ENCODE measurements around the gene TMEM184A. TPM values are rescaled to one million over a fixed set of nuclear protein-coding genes. Genes with fewer than 3 reads are reported as not detected.

TMEM184A gene
- total and polyA plus RNA-seq, 2 of the 13 experiments (the other 11 are each of a cell fraction or from before 2014, with no cell fraction given) = 9.5 to 20.4 TPM

GRCh38 chr7:1538544-1539180, 17.3 kb downstream of the TMEM184A start:
- in situ Hi-C loops (cut with HindIII; ENCODE audit: extremely low pct_ligation_motif_present, low pct_unique_long_range_greater_than_20kb) (no loop called here), intact Hi-C loops (cut with micrococcal nuclease; ENCODE audit: unreplicated experiment) (no loop called here)
- no peak overlapping the region for H3K4me3 ChIP-seq (replicated peaks in 1 of 3; ENCODE audit: insufficient read depth in 1 of 3, low read depth in 2 of 3, low read length in 3 of 3)
- no peaks in the 10 kb centered on the region for H3K27me3 ChIP-seq (ENCODE audit: control insufficient read depth in 1 of 2, insufficient read depth in 2 of 2, low read length in 2 of 2)
- H3K79me2 ChIP-seq (ENCODE audit: insufficient read depth, low read length) = peaks cover 36% of the 10 kb centered on the region
- FAIRE-seq (no peak), DNase-seq (ENCODE audit: low spot score) (no peak), ATAC-seq (no peak)
- 100% methylated on average over 9 of the region's 25 CpGs for WGBS (ENCODE audit: low lambda C conversion rate)
- H3K27ac ChIP-seq (ENCODE audit: extremely low read length, insufficient read depth, low read length) = no peak overlapping the region
- no peak overlapping the region for H2AFZ ChIP-seq (ENCODE audit: low read length)
- CTCF ChIA-PET (ENCODE audit: low intra/inter-chr PET ratio, low total read pairs) = no interaction called here
- POLR2A ChIA-PET = no interaction called here
- H3K36me3 ChIP-seq (replicated peaks in 1 of 2; ENCODE audit: control insufficient read depth in 1 of 2, insufficient read depth in 2 of 2, low read length in 2 of 2) = peaks cover 15 to 29% of the 10 kb centered on the region in 2 experiments; a peak in 4 of 5 replicates
- H3K4me2 ChIP-seq (ENCODE audit: low read depth, low read length) = no peak overlapping the region
- peaks cover 38% of the 10 kb centered on the region for H3K4me1 ChIP-seq (ENCODE audit: insufficient read depth, low read length)
- H3K9ac ChIP-seq (ENCODE audit: insufficient read depth, low read depth, low read length) = no peak overlapping the region
- H3K9me3 ChIP-seq (ENCODE audit: low read length) = no peaks in the 10 kb centered on the region
- H4K20me1 ChIP-seq (ENCODE audit: insufficient read depth, low read length) = peaks cover 6% of the 10 kb centered on the region; the same call in 1 of the 2 replicates
- no TSS peak for BruUV-seq (replicated peaks)
- TF ChIP-seq, protein P1, sequence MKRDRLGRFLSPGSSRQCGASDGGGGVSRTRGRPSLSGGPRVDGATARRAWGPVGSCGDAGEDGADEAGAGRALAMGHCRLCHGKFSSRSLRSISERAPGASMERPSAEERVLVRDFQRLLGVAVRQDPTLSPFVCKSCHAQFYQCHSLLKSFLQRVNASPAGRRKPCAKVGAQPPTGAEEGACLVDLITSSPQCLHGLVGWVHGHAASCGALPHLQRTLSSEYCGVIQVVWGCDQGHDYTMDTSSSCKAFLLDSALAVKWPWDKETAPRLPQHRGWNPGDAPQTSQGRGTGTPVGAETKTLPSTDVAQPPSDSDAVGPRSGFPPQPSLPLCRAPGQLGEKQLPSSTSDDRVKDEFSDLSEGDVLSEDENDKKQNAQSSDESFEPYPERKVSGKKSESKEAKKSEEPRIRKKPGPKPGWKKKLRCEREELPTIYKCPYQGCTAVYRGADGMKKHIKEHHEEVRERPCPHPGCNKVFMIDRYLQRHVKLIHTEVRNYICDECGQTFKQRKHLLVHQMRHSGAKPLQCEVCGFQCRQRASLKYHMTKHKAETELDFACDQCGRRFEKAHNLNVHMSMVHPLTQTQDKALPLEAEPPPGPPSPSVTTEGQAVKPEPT (CRISPR knock-in tag; IDR thresholded peaks at IDR 0.05; ENCODE audit: low read depth) = no peak
- TF ChIP-seq KLF13 (CRISPR knock-in tag; IDR thresholded peaks at IDR 0.05) = no peak
- no peak for TF ChIP-seq HIVEP1 (CRISPR knock-in tag; IDR thresholded peaks at IDR 0.05)
- no peak for TF ChIP-seq ZBTB43 (CRISPR knock-in tag; conservative IDR thresholded peaks at IDR 0.05)
- no peak for TF ChIP-seq ZBTB38 (CRISPR knock-in tag; IDR thresholded peaks at IDR 0.05)
- TF ChIP-seq KLF16 (CRISPR knock-in tag; IDR thresholded peaks at IDR 0.05) = no peak
- TF ChIP-seq RXRA (CRISPR knock-in tag; IDR thresholded peaks at IDR 0.05) = no peak
- TF ChIP-seq ZNF616 (CRISPR knock-in tag; IDR thresholded peaks at IDR 0.05; ENCODE audit: low read depth) = no peak
- no peak for TF ChIP-seq ZNF256 (CRISPR knock-in tag; conservative IDR thresholded peaks at IDR 0.05)
- TF ChIP-seq BCL3 (CRISPR knock-in tag; IDR thresholded peaks at IDR 0.05) = no peak
- TF ChIP-seq, protein P2, sequence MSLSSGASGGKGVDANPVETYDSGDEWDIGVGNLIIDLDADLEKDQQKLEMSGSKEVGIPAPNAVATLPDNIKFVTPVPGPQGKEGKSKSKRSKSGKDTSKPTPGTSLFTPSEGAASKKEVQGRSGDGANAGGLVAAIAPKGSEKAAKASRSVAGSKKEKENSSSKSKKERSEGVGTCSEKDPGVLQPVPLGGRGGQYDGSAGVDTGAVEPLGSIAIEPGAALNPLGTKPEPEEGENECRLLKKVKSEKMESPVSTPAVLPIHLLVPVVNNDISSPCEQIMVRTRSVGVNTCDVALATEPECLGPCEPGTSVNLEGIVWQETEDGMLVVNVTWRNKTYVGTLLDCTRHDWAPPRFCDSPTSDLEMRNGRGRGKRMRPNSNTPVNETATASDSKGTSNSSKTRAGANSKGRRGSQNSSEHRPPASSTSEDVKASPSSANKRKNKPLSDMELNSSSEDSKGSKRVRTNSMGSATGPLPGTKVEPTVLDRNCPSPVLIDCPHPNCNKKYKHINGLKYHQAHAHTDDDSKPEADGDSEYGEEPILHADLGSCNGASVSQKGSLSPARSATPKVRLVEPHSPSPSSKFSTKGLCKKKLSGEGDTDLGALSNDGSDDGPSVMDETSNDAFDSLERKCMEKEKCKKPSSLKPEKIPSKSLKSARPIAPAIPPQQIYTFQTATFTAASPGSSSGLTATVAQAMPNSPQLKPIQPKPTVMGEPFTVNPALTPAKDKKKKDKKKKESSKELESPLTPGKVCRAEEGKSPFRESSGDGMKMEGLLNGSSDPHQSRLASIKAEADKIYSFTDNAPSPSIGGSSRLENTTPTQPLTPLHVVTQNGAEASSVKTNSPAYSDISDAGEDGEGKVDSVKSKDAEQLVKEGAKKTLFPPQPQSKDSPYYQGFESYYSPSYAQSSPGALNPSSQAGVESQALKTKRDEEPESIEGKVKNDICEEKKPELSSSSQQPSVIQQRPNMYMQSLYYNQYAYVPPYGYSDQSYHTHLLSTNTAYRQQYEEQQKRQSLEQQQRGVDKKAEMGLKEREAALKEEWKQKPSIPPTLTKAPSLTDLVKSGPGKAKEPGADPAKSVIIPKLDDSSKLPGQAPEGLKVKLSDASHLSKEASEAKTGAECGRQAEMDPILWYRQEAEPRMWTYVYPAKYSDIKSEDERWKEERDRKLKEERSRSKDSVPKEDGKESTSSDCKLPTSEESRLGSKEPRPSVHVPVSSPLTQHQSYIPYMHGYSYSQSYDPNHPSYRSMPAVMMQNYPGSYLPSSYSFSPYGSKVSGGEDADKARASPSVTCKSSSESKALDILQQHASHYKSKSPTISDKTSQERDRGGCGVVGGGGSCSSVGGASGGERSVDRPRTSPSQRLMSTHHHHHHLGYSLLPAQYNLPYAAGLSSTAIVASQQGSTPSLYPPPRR (CRISPR knock-in tag; IDR thresholded peaks at IDR 0.05; ENCODE audit: borderline replicate concordance) = no peak
- no peak for TF ChIP-seq ZNF550 (CRISPR knock-in tag; IDR thresholded peaks at IDR 0.05; ENCODE audit: borderline replicate concordance)
- TF ChIP-seq SETDB1 (CRISPR knock-in tag; IDR thresholded peaks at IDR 0.05; ENCODE audit: borderline replicate concordance) = no peak

Data from HepG2 (cell line).